ENCODE data around the gene HCFC1R1. TPM values are rescaled to one million over a fixed set of nuclear protein-coding genes. Genes with fewer than 3 reads are reported as not detected.

The HCFC1R1 gene
- polyA plus RNA-seq, 3 donors = 16.7 to 27.1 (median 19.9) TPM

GRCh38 chr16:2987833-2988232 is 35.9 kb downstream of the HCFC1R1 start:
- Histone ChIP-seq H3K79me2 (ENCODE audit: insufficient read depth, low read length) (no peaks in the 10 kb centered on the region), H3K27me3 (ENCODE audit: control insufficient read depth in 2 of 2, insufficient read depth in 2 of 2, low read length in 2 of 2) (no peaks in the 10 kb centered on the region), H3K36me3 (replicated peaks in 1 of 2; ENCODE audit: control insufficient read depth in 1 of 2, insufficient read depth in 2 of 2, low read length in 2 of 2) (no peaks in the 10 kb centered on the region), H3K4me3 (replicated peaks in 1 of 3; ENCODE audit: low read depth in 2 of 3, low read length in 3 of 3) (no peak overlapping the region), H2AFZ (ENCODE audit: insufficient read depth, low read depth, low read length, poor library complexity, severe bottlenecking) (no peak overlapping the region), H3K27ac (ENCODE audit: low read depth in 1 of 2, low read length in 2 of 2) (no peak overlapping the region), H3K4me1 (ENCODE audit: control insufficient read depth in 1 of 2, insufficient read depth in 2 of 2, low read length in 2 of 2) (peaks cover 4 to 8% of the 10 kb centered on the region in 2 donors), H4K20me1 (ENCODE audit: insufficient read depth, low read length) (no peaks in the 10 kb centered on the region), H3K9ac (ENCODE audit: insufficient read depth, low read length, poor library complexity, severe bottlenecking) (no peak overlapping the region), H3K4me2 (replicated peaks; ENCODE audit: extremely low read depth, low read length, poor library complexity, severe bottlenecking) (no peak overlapping the region), H3K9me3 (replicated peaks in 1 of 2; ENCODE audit: control insufficient read depth in 1 of 2, insufficient read depth in 1 of 2, low read length in 2 of 2) (no peaks in the 10 kb centered on the region)
- WGBS (ENCODE audit: insufficient coverage) = 85% methylated on average over 6 of the region's 8 CpGs
- intact Hi-C loops (cut with micrococcal nuclease) = no loop called here
- no peak for DNase-seq
- Mint-ChIP-seq H3K27me3 (ENCODE audit: low read depth in 3 of 3) (peaks cover 10 to 24% (median 12%) of the 10 kb centered on the region in 3 donors), H3K27ac (no peak overlapping the region), H3K9me3 (no peaks in the 10 kb centered on the region), H3K4me3 (no peak overlapping the region), H3K4me1 (peaks cover 5% of the 10 kb centered on the region), H3K36me3 (no peaks in the 10 kb centered on the region)
- TF ChIP-seq, protein P1, sequence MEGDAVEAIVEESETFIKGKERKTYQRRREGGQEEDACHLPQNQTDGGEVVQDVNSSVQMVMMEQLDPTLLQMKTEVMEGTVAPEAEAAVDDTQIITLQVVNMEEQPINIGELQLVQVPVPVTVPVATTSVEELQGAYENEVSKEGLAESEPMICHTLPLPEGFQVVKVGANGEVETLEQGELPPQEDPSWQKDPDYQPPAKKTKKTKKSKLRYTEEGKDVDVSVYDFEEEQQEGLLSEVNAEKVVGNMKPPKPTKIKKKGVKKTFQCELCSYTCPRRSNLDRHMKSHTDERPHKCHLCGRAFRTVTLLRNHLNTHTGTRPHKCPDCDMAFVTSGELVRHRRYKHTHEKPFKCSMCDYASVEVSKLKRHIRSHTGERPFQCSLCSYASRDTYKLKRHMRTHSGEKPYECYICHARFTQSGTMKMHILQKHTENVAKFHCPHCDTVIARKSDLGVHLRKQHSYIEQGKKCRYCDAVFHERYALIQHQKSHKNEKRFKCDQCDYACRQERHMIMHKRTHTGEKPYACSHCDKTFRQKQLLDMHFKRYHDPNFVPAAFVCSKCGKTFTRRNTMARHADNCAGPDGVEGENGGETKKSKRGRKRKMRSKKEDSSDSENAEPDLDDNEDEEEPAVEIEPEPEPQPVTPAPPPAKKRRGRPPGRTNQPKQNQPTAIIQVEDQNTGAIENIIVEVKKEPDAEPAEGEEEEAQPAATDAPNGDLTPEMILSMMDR (IDR thresholded peaks at IDR 0.05) = no peak

DNA sequence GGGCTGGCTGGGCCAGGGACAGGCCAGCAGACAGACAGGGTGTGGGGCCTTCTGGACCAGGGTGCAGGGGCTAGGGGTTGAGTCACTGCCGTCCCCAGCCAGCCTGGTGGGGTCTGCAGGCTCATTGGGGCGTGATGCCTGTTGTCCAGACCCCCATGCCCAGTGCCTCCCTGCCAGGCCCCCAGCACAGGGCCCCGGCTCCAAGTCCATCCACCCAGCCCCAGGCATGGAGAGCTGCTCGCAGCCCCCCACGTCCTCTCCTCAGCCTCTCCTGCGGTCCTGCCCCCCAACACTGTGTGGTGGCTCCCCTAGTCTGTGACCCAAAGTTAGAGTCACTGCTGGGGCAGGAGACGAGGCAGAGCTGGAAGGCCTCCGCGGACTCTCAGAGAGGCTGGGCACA is 36.5 kb downstream of the HCFC1R1 start:
- H3K9ac ChIP-seq (ENCODE audit: insufficient read depth, low read length, poor library complexity, severe bottlenecking) = no peak overlapping the region
- no peak overlapping the region for H3K4me3 ChIP-seq (replicated peaks in 1 of 3; ENCODE audit: low read depth in 2 of 3, low read length in 3 of 3)
- no peak for DNase-seq
- H3K4me1 ChIP-seq (ENCODE audit: control insufficient read depth in 1 of 2, insufficient read depth in 2 of 2, low read length in 2 of 2) = peaks cover 4 to 8% of the 10 kb centered on the region in 2 donors
- H3K9me3 ChIP-seq (replicated peaks in 1 of 2; ENCODE audit: control insufficient read depth in 1 of 2, insufficient read depth in 1 of 2, low read length in 2 of 2) = no peaks in the 10 kb centered on the region
- no peaks in the 10 kb centered on the region for H3K36me3 ChIP-seq (replicated peaks in 1 of 2; ENCODE audit: control insufficient read depth in 1 of 2, insufficient read depth in 2 of 2, low read length in 2 of 2)
- H3K27ac Mint-ChIP-seq = no peak overlapping the region
- H3K27ac ChIP-seq (ENCODE audit: low read depth in 1 of 2, low read length in 2 of 2) = no peak overlapping the region
- H3K79me2 ChIP-seq (ENCODE audit: insufficient read depth, low read length) = no peaks in the 10 kb centered on the region
- TF ChIP-seq, protein P1 (IDR thresholded peaks at IDR 0.05) = no peak
- peaks cover 5% of the 10 kb centered on the region for H3K4me1 Mint-ChIP-seq
- H3K27me3 ChIP-seq (ENCODE audit: control insufficient read depth in 2 of 2, insufficient read depth in 2 of 2, low read length in 2 of 2) = no peaks in the 10 kb centered on the region
- 93% methylated on average over 5 of the region's 9 CpGs for WGBS (ENCODE audit: insufficient coverage)
- no peak overlapping the region for H3K4me2 ChIP-seq (replicated peaks; ENCODE audit: extremely low read depth, low read length, poor library complexity, severe bottlenecking)
- peaks cover 12 to 25% (median 12%) of the 10 kb centered on the region in 3 donors for H3K27me3 Mint-ChIP-seq (ENCODE audit: low read depth in 3 of 3)
- intact Hi-C loops (cut with micrococcal nuclease) = no loop called here
- H3K9me3 Mint-ChIP-seq = no peaks in the 10 kb centered on the region
- H3K36me3 Mint-ChIP-seq = no peaks in the 10 kb centered on the region
- no peak overlapping the region for H3K4me3 Mint-ChIP-seq
- no peak overlapping the region for H2AFZ ChIP-seq (ENCODE audit: insufficient read depth, low read depth, low read length, poor library complexity, severe bottlenecking)
- H4K20me1 ChIP-seq (ENCODE audit: insufficient read depth, low read length) = no peaks in the 10 kb centered on the region

All from CD14-positive monocyte (primary cell).